Nephron progenitor cell (in vitro differentiated cells): ENCODE results near the gene PPME1.

ENCODE experiments used
- DNase-seq: peaks from one replicate; pipeline ENCODE4 v3.0.0; 2021
- H3K27ac Mint-ChIP-seq: 2 replicates; pipeline ENCODE4 v1.8.0; 2021; ENCODE audit warnings: mild to moderate bottlenecking, moderate library complexity, mixed read lengths
- H3K27me3 Mint-ChIP-seq: 2 replicates; pipeline ENCODE4 v1.8.0; 2021; ENCODE audit warnings: mild to moderate bottlenecking, low read depth, mixed read lengths; ENCODE audit not compliant: poor library complexity
- H3K36me3 Mint-ChIP-seq: 2 replicates; pipeline ENCODE4 v1.8.0; 2021; ENCODE audit warnings: low read depth, mixed read lengths
- H3K4me1 Mint-ChIP-seq: 2 replicates; pipeline ENCODE4 v1.8.0; 2021; ENCODE audit warnings: mixed read lengths
- H3K4me3 Mint-ChIP-seq: 2 replicates; pipeline ENCODE4 v1.8.0; 2021; ENCODE audit warnings: mild to moderate bottlenecking, moderate library complexity, mixed read lengths
- H3K9me3 Mint-ChIP-seq: 2 replicates; pipeline ENCODE4 v1.8.0; 2021; ENCODE audit warnings: mild to moderate bottlenecking, moderate library complexity, mixed read lengths
- CTCF ChIP-seq: fragments of 200-600 bp; sonication (generic); IDR thresholded peaks from 2 replicates; pipeline ENCODE4 v1.5.0; 2021; ENCODE audit warnings: antibody characterized with exemption

The PPME1 gene

GRCh38 chr11:74141241-74141695 is 29.8 kb upstream of the PPME1 start:
- Mint-ChIP-seq H3K9me3 (peaks cover 7% of the 10 kb centered on the region), H3K4me1 (peaks cover 5% of the 10 kb centered on the region), H3K36me3 (peaks cover 51% of the 10 kb centered on the region), H3K27me3 (no peaks in the 10 kb centered on the region), H3K27ac (no peak overlapping the region), H3K4me3 (no peak overlapping the region)
- no peak for DNase-seq
- no peak for TF ChIP-seq CTCF

GRCh38 chr11:74141908-74142307 is 29.2 kb upstream of the PPME1 start:
- Mint-ChIP-seq H3K9me3 (peaks cover 7% of the 10 kb centered on the region), H3K36me3 (peaks cover 47% of the 10 kb centered on the region), H3K27ac (no peak overlapping the region), H3K4me1 (peaks cover 5% of the 10 kb centered on the region), H3K4me3 (no peak overlapping the region), H3K27me3 (no peaks in the 10 kb centered on the region)
- no peak for DNase-seq
- TF ChIP-seq CTCF = no peak

GRCh38 chr11:74142624-74143023 is 28.5 kb upstream of the PPME1 start:
- peaks cover 5% of the 10 kb centered on the region for H3K4me1 Mint-ChIP-seq
- peaks cover 43% of the 10 kb centered on the region for H3K36me3 Mint-ChIP-seq
- no peaks in the 10 kb centered on the region for H3K27me3 Mint-ChIP-seq
- no peak for TF ChIP-seq CTCF
- no peak overlapping the region for H3K27ac Mint-ChIP-seq
- H3K9me3 Mint-ChIP-seq = peaks cover 7% of the 10 kb centered on the region
- DNase-seq = no peak
- H3K4me3 Mint-ChIP-seq = no peak overlapping the region

GRCh38 chr11:74144592-74144991 is 26.5 kb upstream of the PPME1 start:
- no peaks in the 10 kb centered on the region for H3K4me1 Mint-ChIP-seq
- TF ChIP-seq CTCF = no peak
- DNase-seq = no peak
- peaks cover 26% of the 10 kb centered on the region for H3K36me3 Mint-ChIP-seq
- H3K27me3 Mint-ChIP-seq = no peaks in the 10 kb centered on the region
- H3K4me3 Mint-ChIP-seq = no peak overlapping the region
- peaks cover 7% of the 10 kb centered on the region for H3K9me3 Mint-ChIP-seq
- no peak overlapping the region for H3K27ac Mint-ChIP-seq

GRCh38 chr11:74147199-74147929 is 23.7 kb upstream of the PPME1 start:
- Mint-ChIP-seq H3K27me3 (no peaks in the 10 kb centered on the region), H3K36me3 (peaks cover 32% of the 10 kb centered on the region), H3K4me1 (no peaks in the 10 kb centered on the region), H3K9me3 (peaks cover 7% of the 10 kb centered on the region), H3K4me3 (no peak overlapping the region), H3K27ac (no peak overlapping the region)
- DNase-seq = no peak
- TF ChIP-seq CTCF = no peak

GRCh38 chr11:74153224-74153623 is 17.9 kb upstream of the PPME1 start:
- TF ChIP-seq CTCF = no peak
- Mint-ChIP-seq H3K36me3 (peaks cover 53% of the 10 kb centered on the region), H3K27me3 (peaks cover 4% of the 10 kb centered on the region), H3K9me3 (peaks cover 7% of the 10 kb centered on the region), H3K4me3 (no peak overlapping the region), H3K27ac (no peak overlapping the region), H3K4me1 (no peaks in the 10 kb centered on the region)
- DNase-seq = no peak
